Vagina (tissue), 2 donors: ENCODE data around the gene MSRB1. TPM values are rescaled to one million over a fixed set of nuclear protein-coding genes. Genes with fewer than 3 reads are reported as not detected.
A peak's percentile ranks its signal among the peaks of the same experiment; 100 is the strongest.
"Not testable (repeated sequence)": the region's sequence is repeated elsewhere in the genome, so short reads cannot be mapped to it uniquely, and the experiment has no call there.

ENCODE experiments used
- DNase-seq, 2 donors: peaks; one replicate each; pipeline ENCODE4 v3.0.0-alpha.2; 2017; ENCODE audit errors: extremely low spot score in 2 of 2
- H3K27ac ChIP-seq: fragments of 200-600 bp; sonication (generic); one replicate; pipeline ENCODE4 v1.5.1; 2019
- H3K27me3 ChIP-seq: fragments of 200-600 bp; sonication (generic); one replicate; pipeline ENCODE4 v1.5.1; 2019
- H3K36me3 ChIP-seq, 2 donors: fragments of 200-600 bp; sonication (generic); one replicate each; pipeline ENCODE4 v1.5.1; 2017 to 2019
- H3K4me1 ChIP-seq: fragments of 200-600 bp; sonication (generic); one replicate; pipeline ENCODE4 v1.5.1; 2019
- H3K4me3 ChIP-seq, 2 donors: fragments of 200-600 bp; sonication (generic); 1 replicate in 1 of 2; 2 replicates in 1 of 2; pipeline ENCODE4 v1.5.1; 2016 to 2019
- H3K9me3 ChIP-seq: fragments of 200-600 bp; sonication (generic); one replicate; pipeline ENCODE4 v1.5.1; 2019
- CTCF ChIP-seq, 3 experiments: fragments of 450-650 bp in 2 of 3; fragments of 200-600 bp in 1 of 3; sonication (generic) in 1 of 3; IDR thresholded peaks; one replicate each; pipeline ENCODE4 v1.5.1; 2017 to 2019; ENCODE audit warnings: antibody characterized with exemption in 3 of 3, mild to moderate bottlenecking in 2 of 3, moderate library complexity in 2 of 3
- POLR2A ChIP-seq, 2 donors: fragments of 450-650 bp; IDR thresholded peaks; one replicate each; pipeline ENCODE4 v1.6.1; 2017; ENCODE audit warnings: antibody characterized with exemption in 2 of 2, mild to moderate bottlenecking in 2 of 2, moderate library complexity in 2 of 2
- POLR2AphosphoS5 ChIP-seq, 2 donors: sonication (generic); formaldehyde crosslinking; IDR thresholded peaks; one replicate each; pipeline ENCODE4 v1.9.0; 2017; ENCODE audit warnings: antibody characterized with exemption in 2 of 2, mild to moderate bottlenecking in 2 of 2, low read depth in 1 of 2; ENCODE audit not compliant: insufficient read depth in 1 of 2
- intact Hi-C: fragments of 100-400 bp; cut with DNase I; formaldehyde crosslinking; loops from one replicate; pipeline ENCODE4 v1.15.1; 2023
- total RNA-seq: library from RNA; depleted of rRNA; stranded (reverse); fragments of >200 nt; gene quantifications from one replicate; pipeline ENCODE4 v1.2.3, GENCODE V29; 2016

The MSRB1 gene
- total RNA-seq, 1 donor from 2014 or later = 53.0 TPM

GRCh38 chr16:1903845-1904840 lies 38.9 kb downstream of the MSRB1 start:
- H3K36me3 ChIP-seq = no peaks in the 10 kb centered on the region
- H3K27me3 ChIP-seq = no peaks in the 10 kb centered on the region
- H3K27ac ChIP-seq = no peak overlapping the region
- peak in 1 of 2 donors; percentile 96 for DNase-seq
- H3K9me3 ChIP-seq = no peaks in the 10 kb centered on the region
- H3K4me3 ChIP-seq = no peak overlapping the region
- intact Hi-C loops = no loop called here
- no peak for TF ChIP-seq CTCF (IDR thresholded peaks at IDR 0.05)
- no peak for TF ChIP-seq POLR2AphosphoS5 (IDR thresholded peaks at IDR 0.05; ENCODE audit: insufficient read depth in 1 of 2, low read depth in 1 of 2)
- peaks cover 7% of the 10 kb centered on the region for H3K4me1 ChIP-seq

- no peak overlapping the region for H3K27ac ChIP-seq
- H3K9me3 ChIP-seq = no peaks in the 10 kb centered on the region
- H3K27me3 ChIP-seq = no peaks in the 10 kb centered on the region
- TF ChIP-seq POLR2AphosphoS5 (IDR thresholded peaks at IDR 0.05; ENCODE audit: insufficient read depth in 1 of 2, low read depth in 1 of 2) = no peak
- no peak for TF ChIP-seq CTCF (IDR thresholded peaks at IDR 0.05)
- no peak for TF ChIP-seq POLR2A (IDR thresholded peaks at IDR 0.05)
- intact Hi-C loops = no loop called here
- H3K4me3 ChIP-seq = no peak overlapping the region
- DNase-seq = no peak
- H3K36me3 ChIP-seq = no peaks in the 10 kb centered on the region
- peaks cover 7% of the 10 kb centered on the region for H3K4me1 ChIP-seq
Measured at GRCh38 chr16:1903220-1903574, 39.8 kb downstream of the MSRB1 start.

GRCh38 chr16:1902547-1903219 lies 40.3 kb downstream of the MSRB1 start:
- Histone ChIP-seq H3K9me3 (no peaks in the 10 kb centered on the region), H3K36me3 (no peaks in the 10 kb centered on the region), H3K27me3 (no peaks in the 10 kb centered on the region), H3K4me1 (peaks cover 7% of the 10 kb centered on the region), H3K4me3 (no peak overlapping the region), H3K27ac (no peak overlapping the region)
- intact Hi-C loops = no loop called here
- TF ChIP-seq CTCF (IDR thresholded peaks at IDR 0.05) (no peak), POLR2AphosphoS5 (IDR thresholded peaks at IDR 0.05; ENCODE audit: insufficient read depth in 1 of 2, low read depth in 1 of 2) (no peak), POLR2A (IDR thresholded peaks at IDR 0.05) (no peak)
- peak in 1 of 2 donors; percentile 90 for DNase-seq

- TF ChIP-seq POLR2A (IDR thresholded peaks at IDR 0.05) = no peak
- TF ChIP-seq POLR2AphosphoS5 (IDR thresholded peaks at IDR 0.05; ENCODE audit: insufficient read depth in 1 of 2, low read depth in 1 of 2) = no peak
- intact Hi-C loops = no loop called here
- DNase-seq = no peak
- H3K9me3 ChIP-seq = no peaks in the 10 kb centered on the region
- no peak overlapping the region for H3K27ac ChIP-seq
- H3K36me3 ChIP-seq = no peaks in the 10 kb centered on the region
- H3K4me3 ChIP-seq = no peak overlapping the region
- H3K27me3 ChIP-seq = no peaks in the 10 kb centered on the region
- H3K4me1 ChIP-seq = no peaks in the 10 kb centered on the region
Measured at GRCh38 chr16:1900452-1900774, 42.6 kb downstream of the MSRB1 start.

GRCh38 chr16:1899641-1900451 lies 43.2 kb downstream of the MSRB1 start:
- Histone ChIP-seq H3K27ac (no peak overlapping the region), H3K9me3 (no peaks in the 10 kb centered on the region), H3K36me3 (no peaks in the 10 kb centered on the region), H3K4me3 (no peak overlapping the region), H3K4me1 (no peaks in the 10 kb centered on the region), H3K27me3 (no peaks in the 10 kb centered on the region)
- intact Hi-C loops = no loop called here
- TF ChIP-seq CTCF (IDR thresholded peaks at IDR 0.05) = no peak
- DNase-seq = peak in 1 of 2 donors; percentile 88

GRCh38 chr16:1897692-1898091 lies 45.3 kb downstream of the MSRB1 start:
- H3K27me3 ChIP-seq, H3K4me3 ChIP-seq, H3K4me1 ChIP-seq, H3K9me3 ChIP-seq, intact Hi-C loops, H3K36me3 ChIP-seq, DNase-seq, H3K27ac ChIP-seq: not testable (repeated sequence)
